K562 (cell line): ENCODE measurements around the gene TDRD10. TPM values are rescaled to one million over a fixed set of nuclear protein-coding genes. Genes with fewer than 3 reads are reported as not detected.
A peak's percentile ranks its signal among the peaks of the same experiment; 100 is the strongest.

Source experiments
- ATAC-seq: fragments of 200-7000 bp; cut with Tn5 transposase; 3 replicates; pipeline ENCODE4 v1.9.1; 2020; ENCODE audit warnings: moderate library complexity
- BruUV-seq: library from RNA; stranded (reverse); fragments of 400-500 nt; replicated peaks from 2 replicates; lab custom pipeline; 2021; lab: Mats Ljungman, UMichigan
- CTCF ChIA-PET: fragments of 300-600 bp; formaldehyde crosslinking; extraction: SDS; loops from one replicate; lab custom pipeline; 2021; ENCODE audit warnings: low intra/inter-chr PET ratio; lab: Yijun Ruan, JAX
- POLR2A ChIA-PET: fragments of 300-600, 350-650 bp; sonication (Branson Sonifier 250); formaldehyde crosslinking; extraction: SDS; loops from one replicate; lab custom pipeline; 2021; ENCODE audit warnings: antibody characterized with exemption, inconsistent platforms; lab: Yijun Ruan, JAX
- DNase-seq, 4 experiments: peaks; one replicate each; pipeline versions ENCODE4 v3.0.0 to v3.0.0-alpha.2; 2011 to 2018; ENCODE audit warnings: low spot score in 3 of 4, mixed read lengths in 3 of 4; ENCODE audit errors: extremely low read depth in 1 of 4
- FAIRE-seq: peaks from 2 replicates; lab custom pipeline; 2011; peaks lifted over from hg19 to GRCh38; lab: Jason Lieb, UNC
- H2AFZ ChIP-seq: 2 replicates; pipeline ENCODE4 v1.6.0; 2011; ENCODE audit warnings: low read depth, low read length, control low read depth, inconsistent platforms
- H3K27ac ChIP-seq: fragments of 200-600 bp; 3 replicates; pipeline ENCODE4 v1.8.0; 2011; ENCODE audit warnings: low read depth, mild to moderate bottlenecking, control low read depth, inconsistent platforms, low read length, moderate library complexity, mixed read lengths; ENCODE audit errors: extremely low read depth
- H3K27me3 ChIP-seq, 2 experiments: fragments of 300-600 bp in 1 of 2; 2 replicates in 1 of 2; 3 replicates in 1 of 2; pipeline versions ENCODE4 v1.6.0 to v1.8.0; 2011; ENCODE audit warnings: inconsistent platforms in 2 of 2, low read length in 2 of 2, mild to moderate bottlenecking in 1 of 2, mixed read lengths in 1 of 2, moderate library complexity in 1 of 2; ENCODE audit not compliant: control insufficient read depth in 2 of 2, insufficient read depth in 2 of 2
- H3K36me3 ChIP-seq: fragments of 300-600 bp; 3 replicates; pipeline ENCODE4 v1.8.0; 2011; ENCODE audit warnings: mild to moderate bottlenecking, low read length, inconsistent platforms; ENCODE audit not compliant: control insufficient read depth, insufficient read depth
- H3K4me1 ChIP-seq, 2 experiments: fragments of 200-600 bp in 1 of 2; replicated peaks in 1 of 2; 2 replicates in 1 of 2; 3 replicates in 1 of 2; pipeline versions ENCODE4 v1.5.1 to v1.8.0; 2011; ENCODE audit warnings: inconsistent platforms in 2 of 2, low read length in 2 of 2, mild to moderate bottlenecking in 1 of 2, mixed read lengths in 1 of 2, moderate library complexity in 1 of 2; ENCODE audit not compliant: control insufficient read depth in 2 of 2, insufficient read depth in 2 of 2
- H3K4me2 ChIP-seq: 2 replicates; pipeline ENCODE4 v1.6.1; 2011; ENCODE audit warnings: low read length, control low read depth, inconsistent platforms, mixed read lengths; ENCODE audit not compliant: insufficient read depth
- H3K4me3 ChIP-seq: fragments of 200-600 bp; sonication (generic), shearing (Covaris generic); 2 replicates; pipeline ENCODE4 v1.5.1; 2016; ENCODE audit warnings: control low read depth, inconsistent platforms
- H3K79me2 ChIP-seq: fragments of 200-600 bp; 3 replicates; pipeline ENCODE4 v1.8.0; 2011; ENCODE audit warnings: low read length, inconsistent platforms; ENCODE audit not compliant: control insufficient read depth, insufficient read depth
- H3K9ac ChIP-seq, 2 experiments: 2 replicates each; pipeline versions ENCODE4 v1.6.0 to v1.6.1; 2011; ENCODE audit warnings: low read depth in 2 of 2, low read length in 2 of 2, control low read depth in 1 of 2, inconsistent platforms in 1 of 2, mild to moderate bottlenecking in 1 of 2, mixed read lengths in 1 of 2; ENCODE audit not compliant: insufficient read depth in 1 of 2
- H3K9me1 ChIP-seq: one replicate; pipeline ENCODE4 v1.6.0; 2011; ENCODE audit warnings: inconsistent platforms, mild to moderate bottlenecking, low read length, moderate library complexity; ENCODE audit not compliant: control insufficient read depth, insufficient read depth
- H3K9me3 ChIP-seq: replicated peaks from 2 replicates; pipeline ENCODE4 v1.5.1; 2011; ENCODE audit warnings: low read depth, low read length, inconsistent platforms; ENCODE audit not compliant: control insufficient read depth, insufficient read depth
- H4K20me1 ChIP-seq: replicated peaks from 2 replicates; pipeline ENCODE4 v1.6.1; 2011; ENCODE audit warnings: low read length, inconsistent platforms, mixed read lengths; ENCODE audit not compliant: control insufficient read depth, insufficient read depth
- CCAR2 ChIP-seq: fragments of 200-400 bp; formaldehyde crosslinking; IDR thresholded peaks from 2 replicates; pipeline ENCODE4 v1.6.1; 2017; ENCODE audit warnings: mild to moderate bottlenecking, low read depth, low read length
- CEBPG ChIP-seq, 3 experiments: fragments of 200-800 bp in 1 of 3; sonication (Bioruptor generic) in 1 of 3; sonication (generic) in 1 of 3; formaldehyde crosslinking in 1 of 3; IDR thresholded peaks in 2 of 3; conservative IDR thresholded peaks in 1 of 3; 2 replicates each; pipeline versions ENCODE4 v1.6.1 to v1.8.0; 2016 to 2022; ENCODE audit warnings: missing compliant biosample characterization in 2 of 3, missing genetic modification characterization in 2 of 3, mild to moderate bottlenecking in 1 of 3, missing genetic modification reagents in 1 of 3
- DDX20 ChIP-seq: fragments of 450-650 bp; IDR thresholded peaks from 2 replicates; pipeline ENCODE4 v1.6.1; 2016; ENCODE audit warnings: missing genetic modification characterization, low read depth, mild to moderate bottlenecking, missing compliant biosample characterization, moderate library complexity
- GABPB2 ChIP-seq: fragments of 250-450 bp; sonication (Bioruptor Pico); conservative IDR thresholded peaks from 2 replicates; pipeline ENCODE4 v1.5.1; 2021; ENCODE audit warnings: mild to moderate bottlenecking
- HMGN3 ChIP-seq: IDR thresholded peaks from 2 replicates; pipeline ENCODE4 v1.6.1; 2011; ENCODE audit warnings: borderline replicate concordance, low read depth, mild to moderate bottlenecking, mixed read lengths, low read length; ENCODE audit not compliant: insufficient read length; ENCODE audit errors: extremely low read depth
- MAZ ChIP-seq, 2 experiments: fragments of 450-650 bp in 1 of 2; sonication (generic) in 1 of 2; formaldehyde crosslinking; IDR thresholded peaks in 1 of 2; conservative IDR thresholded peaks in 1 of 2; 2 replicates each; pipeline versions ENCODE4 v1.4.0 to v1.5.0; 2020; ENCODE audit warnings: mild to moderate bottlenecking in 1 of 2, missing genetic modification reagents in 1 of 2
- SPI1 ChIP-seq: IDR thresholded peaks from 2 replicates; pipeline ENCODE4 v1.6.1; 2011; ENCODE audit warnings: low read depth, low read length, control low read depth, borderline replicate concordance
- ZFP1 ChIP-seq: fragments of 450-650 bp; formaldehyde crosslinking; IDR thresholded peaks from 2 replicates; pipeline ENCODE4 v1.4.0; 2020; ENCODE audit warnings: mild to moderate bottlenecking, mixed read lengths
- ZNF24 ChIP-seq: fragments of 450-650 bp; IDR thresholded peaks from 2 replicates; pipeline ENCODE4 v1.6.1; 2016
- WGBS: fragments of 100-300 bp; shearing (Covaris generic); methylation state at CpG from one replicate; pipeline ENCODE4 v1.1.6; 2016; ENCODE audit warnings: low coverage, mixed read lengths; ENCODE audit not compliant: insufficient coverage; ENCODE audit errors: missing lambda C conversion rate; 5-methylcytosine and 5-hydroxymethylcytosine counted together
- in situ Hi-C: fragments of 300-500 bp; cut with MboI; formaldehyde crosslinking; loops from 4 replicates; pipeline ENCODE4 v1.15.0; 2018; ENCODE audit warnings: inconsistent platforms, mixed read lengths
- intact Hi-C: fragments of 100-400 bp; cut with micrococcal nuclease; formaldehyde crosslinking; loops from 2 replicates; pipeline ENCODE4 v1.14.2; 2022
- polyA plus RNA-seq, 8 experiments: library from polyadenylated mRNA; depleted of rRNA in 4 of 8; stranded (reverse) in 5 of 8; unstranded in 3 of 8; fragments of >200 nt; fragmentation: Nextera tagmentation in 2 of 8; fragmentation: Illumina TruSeq in 1 of 8; extraction: Ambion mirVana in 2 of 8; extraction: Trizol in 1 of 8; gene quantifications; 2 replicates each; pipeline versions ENCODE4 v1.2.1 to v1.2.3, GENCODE V29; 2011 to 2014; ENCODE audit warnings: inconsistent platforms in 1 of 8, missing spikeins in 1 of 8
- total RNA-seq, 7 experiments: library from RNA; depleted of rRNA in 6 of 7; stranded (reverse); fragments of >200 nt in 6 of 7; fragmentation: Illumina TruSeq in 2 of 7; extraction: Trizol in 2 of 7; gene quantifications; 2 replicates each; pipeline versions ENCODE4 v1.2.1 to v1.2.3, GENCODE V29; 2011 to 2021; ENCODE audit warnings: low replicate concordance in 1 of 7

TDRD10 gene
- total and polyA plus RNA-seq, 9 of the 15 experiments (the other 6 are each of a cell fraction or from before 2014, with no cell fraction given) = not detected

DNA sequence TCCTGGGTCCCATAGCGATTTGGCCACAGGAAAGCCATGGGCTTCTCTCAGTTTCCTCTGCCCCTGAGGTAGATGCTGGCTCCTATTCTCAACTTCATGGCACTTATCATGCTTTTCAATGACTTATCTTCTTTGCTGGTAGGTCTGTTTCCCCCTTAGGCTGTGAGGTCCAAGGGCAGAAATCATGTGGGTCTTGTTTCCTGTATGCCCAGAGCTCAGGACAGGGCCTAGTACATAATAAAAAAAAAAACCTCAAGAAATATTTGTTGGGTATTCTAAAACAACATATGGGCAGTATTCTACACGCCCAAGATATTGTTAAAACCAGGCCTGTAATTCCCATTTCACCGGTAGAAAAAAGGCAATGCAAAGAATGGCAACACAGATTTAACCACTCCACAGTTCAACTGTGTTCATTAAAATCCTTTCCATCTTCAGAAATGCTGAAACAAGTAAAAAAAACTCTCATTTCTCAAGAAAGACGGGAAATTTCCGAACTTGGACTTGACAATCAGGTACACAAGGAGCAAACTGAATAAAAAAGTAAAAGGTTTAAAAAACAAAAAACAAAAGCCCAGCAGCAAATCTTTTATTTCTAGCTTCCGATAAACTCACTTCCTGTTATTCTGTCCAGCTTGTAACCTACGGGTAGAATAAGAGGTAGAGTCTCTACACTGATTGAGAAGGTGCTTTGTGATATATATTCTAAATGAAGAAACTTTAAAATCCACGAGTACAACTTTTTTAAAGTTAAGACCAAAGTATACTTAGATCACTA lies 6.3 kb upstream of the TDRD10 start:
- H2AFZ ChIP-seq = no peak overlapping the region
- no peaks in the 10 kb centered on the region for H3K79me2 ChIP-seq
- H3K27me3 ChIP-seq = peaks cover 9 to 10% of the 10 kb centered on the region in 2 experiments; a peak in 4 of 5 replicates
- no peaks in the 10 kb centered on the region for H3K36me3 ChIP-seq
- no peak for FAIRE-seq
- 38% methylated on average over 8 of the region's 8 CpGs for WGBS
- CTCF ChIA-PET = no interaction called here
- H4K20me1 ChIP-seq = no peaks in the 10 kb centered on the region
- no TSS peak for BruUV-seq
- no peaks in the 10 kb centered on the region for H3K9me3 ChIP-seq
- H3K4me2 ChIP-seq = no peak overlapping the region
- in situ Hi-C loops (no loop called here), intact Hi-C loops (no loop called here)
- H3K27ac ChIP-seq = no peak overlapping the region
- H3K9me1 ChIP-seq = peaks cover 3% of the 10 kb centered on the region
- no peak for ATAC-seq
- no peak overlapping the region for H3K4me3 ChIP-seq
- POLR2A ChIA-PET = interaction anchor here (0.6 to 1.8 kb wide), 2 partner anchors 31 to 274 kb away, joined by 3 to 4 read pairs; no protein-coding TSS in a partner anchor
- TF ChIP-seq MAZ (CRISPR knock-in tag; conservative IDR thresholded peaks at IDR 0.05 in 1 of 2, IDR thresholded peaks at IDR 0.05 in 1 of 2) = no peak
- peak; percentile 39; the same call in 1 of the 2 replicates for TF ChIP-seq SPI1
- no peak overlapping the region for H3K9ac ChIP-seq
- DNase-seq = no peak
- peaks cover 8 to 23% of the 10 kb centered on the region in 2 experiments for H3K4me1 ChIP-seq

DNA sequence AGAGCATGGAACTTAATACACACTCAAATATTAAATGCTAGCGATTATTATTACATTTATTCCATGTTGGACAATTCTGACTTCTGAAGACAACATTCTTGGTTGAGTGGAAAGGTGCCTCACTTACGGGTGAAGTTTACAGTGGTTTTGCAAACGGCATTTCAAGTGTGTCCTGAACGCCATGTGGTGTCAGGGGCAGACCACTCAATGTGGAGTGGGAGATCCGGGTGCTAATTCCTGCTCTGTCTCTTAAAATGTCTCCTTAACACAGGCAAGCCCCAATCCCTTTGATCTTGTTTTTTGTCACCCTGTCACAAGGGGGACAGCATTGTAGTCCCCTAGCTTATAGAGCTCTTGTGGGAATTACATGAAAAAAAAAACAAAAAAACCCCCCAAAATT lies 5.6 kb upstream of the TDRD10 start:
- BruUV-seq = no TSS peak
- Histone ChIP-seq H3K27ac (no peak overlapping the region), H3K9me1 (no peaks in the 10 kb centered on the region), H3K4me3 (no peak overlapping the region), H3K79me2 (no peaks in the 10 kb centered on the region), H3K36me3 (no peaks in the 10 kb centered on the region), H3K9me3 (no peaks in the 10 kb centered on the region), H3K9ac (no peak overlapping the region), H3K27me3 (peaks cover 11 to 14% of the 10 kb centered on the region in 2 experiments), H3K4me1 (peaks cover 6 to 18% of the 10 kb centered on the region in 2 experiments), H3K4me2 (no peak overlapping the region), H4K20me1 (no peaks in the 10 kb centered on the region), H2AFZ (no peak overlapping the region)
- in situ Hi-C loops = no loop called here
- DNase-seq = no peak
- intact Hi-C loops = no loop called here
- POLR2A ChIA-PET = interaction anchor here (0.6 to 1.8 kb wide), 5 partner anchors 10 to 275 kb away, joined by 3 to 4 read pairs (median 3); no protein-coding TSS in a partner anchor
- TF ChIP-seq HMGN3 (no peak), DDX20 (tag) (no peak), SPI1 (no peak), CEBPG (CRISPR knock-in tag; IDR thresholded peaks at IDR 0.05) (no peak), CEBPG (tag; conservative IDR thresholded peaks at IDR 0.05 in 1 of 2, IDR thresholded peaks at IDR 0.05 in 1 of 2) (no peak), CCAR2 (no peak), ZNF24 (no peak), ZFP1 (CRISPR knock-in tag) (no peak), GABPB2 (CRISPR knock-in tag) (no peak)
- WGBS = 47% methylated on average over 5 of the region's 5 CpGs
- CTCF ChIA-PET = interaction anchor here (0.6 kb wide), 1 partner anchor 1141 kb away, joined by 3 read pairs; no protein-coding TSS in a partner anchor
- FAIRE-seq = no peak
- no peak for ATAC-seq
